H1 (cell line): ENCODE measurements around the gene GTF2A1L. TPM values are rescaled to one million over a fixed set of nuclear protein-coding genes. Genes with fewer than 3 reads are reported as not detected.

Experiments used
- CTCF ChIA-PET: fragments of 300-600 bp; sonication (Branson Sonifier 250); formaldehyde crosslinking; loops from one replicate; lab custom pipeline; 2021; ENCODE audit not compliant: partially characterized antibody; lab: Charles Lee
- POLR2A ChIA-PET: fragments of 300-600 bp; sonication (Branson Sonifier 250); formaldehyde crosslinking; loops from one replicate; lab custom pipeline; 2021; ENCODE audit warnings: inconsistent platforms; ENCODE audit not compliant: partially characterized antibody; lab: Charles Lee
- DNase-seq, 2 experiments: peaks; one replicate each; pipeline versions ENCODE4 v3.0.0 to v3.0.0-alpha.2; 2010 to 2022; ENCODE audit warnings: low spot score in 2 of 2, low read depth in 1 of 2, mixed read lengths in 1 of 2
- FAIRE-seq: peaks from 2 replicates; lab custom pipeline; 2011; peaks lifted over from hg19 to GRCh38; lab: Jason Lieb, UNC
- H2AFZ ChIP-seq: 2 replicates; pipeline ENCODE4 v1.8.1; 2012; ENCODE audit warnings: low read length, inconsistent platforms
- H2AK5ac ChIP-seq: 2 replicates; pipeline ENCODE4 v1.6.1; 2013; ENCODE audit warnings: low read depth, low read length
- H2BK120ac ChIP-seq: replicated peaks from 2 replicates; pipeline ENCODE3; 2013; ENCODE audit warnings: low read depth, low read length, inconsistent platforms
- H2BK12ac ChIP-seq: 2 replicates; pipeline ENCODE4 v1.6.1; 2013; ENCODE audit warnings: low read depth, low read length
- H2BK15ac ChIP-seq: 2 replicates; pipeline ENCODE4 v1.6.1; 2013; ENCODE audit warnings: low read length
- H2BK20ac ChIP-seq: 2 replicates; pipeline ENCODE4 v1.6.1; 2013; ENCODE audit warnings: low read length
- H2BK5ac ChIP-seq: 2 replicates; pipeline ENCODE4 v1.6.1; 2013; ENCODE audit warnings: low read depth, low read length
- H3K14ac ChIP-seq: 2 replicates; pipeline ENCODE4 v1.6.1; 2013; ENCODE audit warnings: inconsistent platforms; ENCODE audit not compliant: insufficient read length
- H3K18ac ChIP-seq: 2 replicates; pipeline ENCODE4 v1.6.1; 2013; ENCODE audit warnings: low read length; ENCODE audit errors: extremely low read depth
- H3K23ac ChIP-seq: 2 replicates; pipeline ENCODE4 v1.6.1; 2013; ENCODE audit warnings: inconsistent platforms; ENCODE audit not compliant: insufficient read length
- H3K23me2 ChIP-seq: 2 replicates; pipeline ENCODE4 v1.6.1; 2013; ENCODE audit warnings: low read depth, low read length
- H3K27ac ChIP-seq: 2 replicates; pipeline ENCODE4 v1.6.1; 2011; ENCODE audit warnings: low read depth, low read length, inconsistent platforms
- H3K27me3 ChIP-seq, 4 experiments: replicated peaks in 1 of 4; 1 replicate in 1 of 4; 2 replicates in 3 of 4; pipeline versions ENCODE4 v1.6.1 to v1.8.1; 2011 to 2013; ENCODE audit warnings: low read length in 3 of 4, mild to moderate bottlenecking in 3 of 4, inconsistent platforms in 2 of 4, mixed read lengths in 2 of 4, moderate library complexity in 1 of 4; ENCODE audit not compliant: control insufficient read depth in 3 of 4, insufficient read depth in 3 of 4; ENCODE audit errors: extremely low read depth in 1 of 4
- H3K36me3 ChIP-seq, 4 experiments: 2 replicates each; pipeline versions ENCODE4 v1.6.1 to v1.8.1; 2011 to 2013; ENCODE audit warnings: mild to moderate bottlenecking in 4 of 4, low read length in 3 of 4, moderate library complexity in 2 of 4, control low read depth in 1 of 4, inconsistent platforms in 1 of 4; ENCODE audit not compliant: insufficient read depth in 4 of 4, control insufficient read depth in 2 of 4
- H3K4ac ChIP-seq: replicated peaks from 2 replicates; pipeline ENCODE3; 2013; ENCODE audit warnings: low read length, low read depth, mixed read lengths, inconsistent platforms; ENCODE audit not compliant: insufficient read length
- H3K4me1 ChIP-seq, 4 experiments: replicated peaks in 1 of 4; 1 replicate in 1 of 4; 2 replicates in 3 of 4; pipeline versions ENCODE4 v1.6.1 to v1.8.1; 2011 to 2013; ENCODE audit warnings: low read length in 3 of 4, inconsistent platforms in 2 of 4, mixed read lengths in 1 of 4; ENCODE audit not compliant: insufficient read depth in 4 of 4, control insufficient read depth in 3 of 4
- H3K4me2 ChIP-seq, 2 experiments: 2 replicates each; pipeline versions ENCODE4 v1.6.1 to v1.8.1; 2011 to 2013; ENCODE audit warnings: low read depth in 2 of 2, low read length in 2 of 2, control low read depth in 1 of 2, inconsistent platforms in 1 of 2, mild to moderate bottlenecking in 1 of 2; ENCODE audit not compliant: insufficient read depth in 1 of 2
- H3K4me3 ChIP-seq, 4 experiments: fragments of 200-600, 300-600 bp in 1 of 4; sonication (generic), shearing (Covaris generic), sonication (Bioruptor Twin) in 1 of 4; 2 replicates each; pipeline versions ENCODE4 v1.5.1 to v1.8.1; 2011 to 2016; ENCODE audit warnings: low read length in 4 of 4, low read depth in 3 of 4, control low read depth in 2 of 4, inconsistent platforms in 2 of 4, mild to moderate bottlenecking in 2 of 4, mixed read lengths in 1 of 4, moderate library complexity in 1 of 4; ENCODE audit not compliant: insufficient read depth in 2 of 4; ENCODE audit errors: extremely low read depth in 1 of 4
- H3K56ac ChIP-seq: replicated peaks from 2 replicates; pipeline ENCODE3; 2013; ENCODE audit warnings: low read depth, mild to moderate bottlenecking, mixed read lengths, low read length, inconsistent platforms; ENCODE audit not compliant: insufficient read length
- H3K79me1 ChIP-seq: 2 replicates; pipeline ENCODE4 v1.6.1; 2013; ENCODE audit warnings: low read depth, low read length, control low read depth
- H3K79me2 ChIP-seq, 2 experiments: 2 replicates each; pipeline versions ENCODE4 v1.6.1 to v1.8.1; 2012 to 2013; ENCODE audit warnings: low read length in 2 of 2, mild to moderate bottlenecking in 2 of 2, inconsistent platforms in 1 of 2; ENCODE audit not compliant: insufficient read depth in 2 of 2, control insufficient read depth in 1 of 2
- H3K9ac ChIP-seq, 4 experiments: replicated peaks in 1 of 4; 1 replicate in 1 of 4; 2 replicates in 3 of 4; pipeline versions ENCODE4 v1.6.1 to v1.8.1; 2011 to 2013; ENCODE audit warnings: low read depth in 3 of 4, low read length in 3 of 4, control low read depth in 2 of 4, mild to moderate bottlenecking in 2 of 4, moderate library complexity in 2 of 4, inconsistent platforms in 1 of 4; ENCODE audit errors: extremely low read depth in 1 of 4
- H3K9me3 ChIP-seq, 2 experiments: 2 replicates each; pipeline versions ENCODE4 v1.6.1 to v1.8.1; 2012 to 2013; ENCODE audit warnings: mild to moderate bottlenecking in 2 of 2, moderate library complexity in 2 of 2, control low read depth in 1 of 2, inconsistent platforms in 1 of 2, low read depth in 1 of 2, low read length in 1 of 2, mixed read lengths in 1 of 2; ENCODE audit not compliant: insufficient read depth in 2 of 2
- H4K20me1 ChIP-seq, 2 experiments: replicated peaks in 1 of 2; 2 replicates each; pipeline versions ENCODE3 to v1.8.1; 2011 to 2013; ENCODE audit warnings: inconsistent platforms in 2 of 2, low read length in 2 of 2, mild to moderate bottlenecking in 1 of 2; ENCODE audit not compliant: insufficient read depth in 2 of 2, control insufficient read depth in 1 of 2
- H4K5ac ChIP-seq: 2 replicates; pipeline ENCODE4 v1.6.1; 2013; ENCODE audit warnings: low read length, low read depth, mixed read lengths, inconsistent platforms; ENCODE audit not compliant: insufficient read length
- H4K8ac ChIP-seq: 2 replicates; pipeline ENCODE4 v1.8.0; 2013; ENCODE audit warnings: mild to moderate bottlenecking, moderate library complexity, low read length, inconsistent platforms; ENCODE audit not compliant: insufficient read depth; ENCODE audit errors: extremely low read depth
- H4K91ac ChIP-seq: replicated peaks from 2 replicates; pipeline ENCODE3; 2013; ENCODE audit warnings: low read length, mixed read lengths, inconsistent platforms; ENCODE audit not compliant: insufficient read length
- BACH1 ChIP-seq: IDR thresholded peaks from 2 replicates; pipeline ENCODE4 v1.6.1; 2012; ENCODE audit warnings: low read length, improper control_type of control experiment
- CTCF ChIP-seq, 3 experiments: IDR thresholded peaks; 1 replicate in 2 of 3; 2 replicates in 1 of 3; pipeline versions ENCODE4 v1.5.1 to v1.6.1; 2011; ENCODE audit warnings: low read length in 3 of 3, mild to moderate bottlenecking in 3 of 3, inconsistent platforms in 2 of 3, low read depth in 1 of 3, moderate library complexity in 1 of 3; ENCODE audit not compliant: insufficient read depth in 1 of 3; ENCODE audit errors: control extremely low read depth in 1 of 3
- RAD21 ChIP-seq, 2 experiments: IDR thresholded peaks in 1 of 2; conservative IDR thresholded peaks in 1 of 2; 2 replicates each; pipeline ENCODE4 v1.6.1; 2011; ENCODE audit warnings: low read depth in 2 of 2, low read length in 2 of 2, improper control_type of control experiment in 1 of 2, inconsistent platforms in 1 of 2, mild to moderate bottlenecking in 1 of 2, moderate library complexity in 1 of 2
- WGBS, 2 experiments: shearing (Covaris generic) in 1 of 2; methylation state at CpG; one replicate each; pipeline versions ENCODE4 v1.1.6 to v1.1.7; 2013 to 2015; ENCODE audit warnings: low lambda C conversion rate in 2 of 2, mixed read lengths in 2 of 2, inconsistent platforms in 1 of 2, low coverage in 1 of 2, missing lambda C conversion rate in 1 of 2; ENCODE audit not compliant: insufficient replicate concordance in 2 of 2, insufficient coverage in 1 of 2, insufficient read length in 1 of 2; ENCODE audit errors: extremely low coverage in 1 of 2, missing lambda C conversion rate in 1 of 2; 5-methylcytosine and 5-hydroxymethylcytosine counted together
- polyA plus RNA-seq, 7 experiments: library from polyadenylated mRNA; depleted of rRNA in 3 of 7; stranded (reverse) in 5 of 7; unstranded in 2 of 7; fragments of >200 nt in 5 of 7; fragments of 200-250 nt in 2 of 7; gene quantifications; 1 replicate in 5 of 7; 2 replicates in 1 of 7; 4 replicates in 1 of 7; pipeline versions ENCODE4 v1.2.1 to v1.2.3, GENCODE V29; 2011 to 2013; ENCODE audit warnings: missing spikeins in 2 of 7, mixed read lengths in 2 of 7
- total RNA-seq: library from RNA; stranded (reverse); fragmentation: NEBNext Ultra II Directional; extraction: Animal tissue kit (Norgen Biotek cat#: 25700); gene quantifications from 2 replicates; pipeline ENCODE4 v1.2.1, GENCODE V29; 2021

Gene GTF2A1L
- total and polyA plus RNA-seq, 2 of the 8 experiments (the other 6 are each of a cell fraction or from before 2014, with no cell fraction given), result 0.18 TPM; not detected in 1

- no peak overlapping the region for H2BK20ac ChIP-seq
- H3K36me3 ChIP-seq, result no peaks in the 10 kb centered on the region; a peak in 1 of 8 replicates
- no peak overlapping the region for H3K4ac ChIP-seq
- H4K8ac ChIP-seq, result no peak overlapping the region
- no peak overlapping the region for H2BK5ac ChIP-seq
- no peak overlapping the region for H3K14ac ChIP-seq
- TF ChIP-seq RAD21 (IDR thresholded peaks at IDR 0.05 in 1 of 2, conservative IDR thresholded peaks at IDR 0.05 in 1 of 2; ENCODE audit: low read depth in 2 of 2, low read length in 2 of 2), result peak; percentile 55 to 65
- TF ChIP-seq CTCF (IDR thresholded peaks at IDR 0.05; ENCODE audit: control extremely low read depth in 1 of 3, insufficient read depth in 1 of 3, low read depth in 1 of 3, low read length in 3 of 3), result peak; percentile 13 to 35 (median 32)
- TF ChIP-seq BACH1, result no peak
- H2BK120ac ChIP-seq, result no peak overlapping the region
- H2BK15ac ChIP-seq, result no peak overlapping the region
- FAIRE-seq (no peak), DNase-seq (peak in 1 of 2 experiments; percentile 37)
- no peak overlapping the region for H3K27ac ChIP-seq
- POLR2A ChIA-PET, result no interaction called here
- no peaks in the 10 kb centered on the region for H4K20me1 ChIP-seq
- 76% methylated on average over 7 of the region's 7 CpGs; no CpG with 5 or more reads in 1 of the 2 experiments for WGBS, 2 experiments
- no peak overlapping the region for H2BK12ac ChIP-seq
- H3K23ac ChIP-seq, result no peak overlapping the region
- no peak overlapping the region for H2AFZ ChIP-seq
- no peaks in the 10 kb centered on the region for H3K9me3 ChIP-seq
- no peak overlapping the region for H3K4me2 ChIP-seq
- no peak overlapping the region for H3K56ac ChIP-seq
- H3K4me1 ChIP-seq, result peaks cover 0 to 4% (median 3%) of the 10 kb centered on the region in 4 experiments; a peak in 4 of 7 replicates
- H3K23me2 ChIP-seq, result no peaks in the 10 kb centered on the region
- no peak overlapping the region for H3K4me3 ChIP-seq
- H3K79me1 ChIP-seq, result no peaks in the 10 kb centered on the region
- H3K18ac ChIP-seq, result no peak overlapping the region
- H3K79me2 ChIP-seq, result no peaks in the 10 kb centered on the region
- H4K5ac ChIP-seq, result no peak overlapping the region
- CTCF ChIA-PET, result interaction anchor here (0.5 to 3.1 kb wide), 6 partner anchors 9 to 126 kb away, joined by 3 to 16 read pairs (median 4); no protein-coding TSS in a partner anchor
- no peak overlapping the region for H3K9ac ChIP-seq
- no peak overlapping the region for H2AK5ac ChIP-seq
- H4K91ac ChIP-seq, result no peak overlapping the region
- H3K27me3 ChIP-seq, result no peaks in the 10 kb centered on the region
Measured at GRCh38 chr2:48725696-48726494, 108.2 kb downstream of the GTF2A1L start.
